OCI-LY1 (cell line): ENCODE results near the gene TBX21.

Source experiments
- CTCF ChIP-seq: fragments of 200-600 bp; sonication (generic), shearing (Covaris generic); IDR thresholded peaks from 2 replicates; pipeline ENCODE4 v1.5.1; 2017; ENCODE audit warnings: mild to moderate bottlenecking, antibody characterized with exemption, low read length, moderate library complexity, mixed read lengths
- EZH2 ChIP-seq: fragments of 200-600 bp; sonication (generic), shearing (Covaris generic); IDR thresholded peaks from 2 replicates; pipeline ENCODE4 v1.8.0; 2017; ENCODE audit warnings: borderline replicate concordance, mixed run types, mild to moderate bottlenecking, antibody characterized with exemption, low read length, moderate library complexity, mixed read lengths

- TF ChIP-seq CTCF (no peak), EZH2 (no peak)
These were observed 6.1 kb downstream of the TBX21 start for GRCh38 chr17:47739150-47739549.
